HuH-7 (cell line): ENCODE results near the gene TENM4.
"Not testable (repeated sequence)": the region's sequence is repeated elsewhere in the genome, so short reads cannot be mapped to it uniquely, and the experiment has no call there.

Source experiments
- DNase-seq: peaks from one replicate; pipeline ENCODE4 v3.0.0; 2011; ENCODE audit warnings: low spot score

The TENM4 gene

DNA sequence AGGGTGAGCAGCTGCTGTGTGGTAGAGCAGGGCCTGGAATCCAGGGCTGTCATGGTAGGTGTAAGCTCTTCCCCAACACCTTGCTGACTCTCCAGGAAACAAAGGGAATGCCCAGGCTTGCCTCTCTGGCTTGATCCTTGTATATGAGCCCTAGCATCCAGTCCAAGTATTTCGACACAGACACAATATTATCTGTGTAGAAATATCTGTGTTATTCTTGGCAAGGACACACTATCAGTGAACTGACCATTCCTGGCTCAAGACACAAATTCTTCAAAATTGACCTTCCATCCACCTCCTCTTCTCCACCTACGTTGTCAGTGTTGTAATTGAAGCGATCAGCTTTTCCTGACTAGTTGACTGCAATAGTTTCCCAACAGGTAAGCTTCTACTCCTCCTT lies 554.2 kb downstream of the TENM4 start:
- DNase-seq, result no peak

DNA sequence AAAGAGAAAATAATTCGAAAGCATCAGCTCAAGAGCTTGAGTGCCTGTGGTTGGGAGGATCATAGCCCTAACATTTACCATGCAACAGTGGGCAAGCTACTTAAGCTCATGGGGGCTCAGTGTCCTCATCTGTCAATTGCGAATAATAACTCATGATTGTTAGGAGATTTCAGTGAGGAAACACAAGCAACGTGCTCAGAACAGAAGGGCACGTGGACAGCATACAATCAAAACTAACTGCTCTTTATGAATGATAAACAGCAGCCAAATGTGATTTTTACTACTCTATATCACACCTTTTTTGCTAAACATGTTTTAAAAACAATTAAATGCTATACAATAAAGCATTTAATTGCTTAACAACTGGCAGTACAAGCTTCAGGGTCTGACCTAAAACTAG lies 556.1 kb downstream of the TENM4 start:
- no peak for DNase-seq

DNA sequence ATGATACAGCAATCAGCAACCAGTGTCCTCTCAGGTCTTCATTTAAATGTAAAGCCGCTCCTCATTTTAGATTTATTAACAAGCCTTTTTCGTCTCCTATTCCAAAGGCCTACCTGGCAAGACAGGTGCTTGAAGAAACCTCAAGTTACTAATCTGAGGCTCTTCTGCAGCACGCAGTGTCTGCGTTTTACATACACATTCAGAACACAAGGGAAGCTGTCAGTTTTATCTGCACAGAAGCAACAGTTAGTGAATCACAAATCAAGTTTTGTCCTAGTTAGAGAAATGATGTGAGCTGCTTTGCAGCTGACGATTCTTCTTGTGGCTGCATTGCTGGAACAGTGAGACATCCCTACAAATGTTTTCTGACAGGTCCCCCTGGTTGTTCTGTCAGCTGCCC lies 557.3 kb downstream of the TENM4 start:
- DNase-seq, result no peak

DNA sequence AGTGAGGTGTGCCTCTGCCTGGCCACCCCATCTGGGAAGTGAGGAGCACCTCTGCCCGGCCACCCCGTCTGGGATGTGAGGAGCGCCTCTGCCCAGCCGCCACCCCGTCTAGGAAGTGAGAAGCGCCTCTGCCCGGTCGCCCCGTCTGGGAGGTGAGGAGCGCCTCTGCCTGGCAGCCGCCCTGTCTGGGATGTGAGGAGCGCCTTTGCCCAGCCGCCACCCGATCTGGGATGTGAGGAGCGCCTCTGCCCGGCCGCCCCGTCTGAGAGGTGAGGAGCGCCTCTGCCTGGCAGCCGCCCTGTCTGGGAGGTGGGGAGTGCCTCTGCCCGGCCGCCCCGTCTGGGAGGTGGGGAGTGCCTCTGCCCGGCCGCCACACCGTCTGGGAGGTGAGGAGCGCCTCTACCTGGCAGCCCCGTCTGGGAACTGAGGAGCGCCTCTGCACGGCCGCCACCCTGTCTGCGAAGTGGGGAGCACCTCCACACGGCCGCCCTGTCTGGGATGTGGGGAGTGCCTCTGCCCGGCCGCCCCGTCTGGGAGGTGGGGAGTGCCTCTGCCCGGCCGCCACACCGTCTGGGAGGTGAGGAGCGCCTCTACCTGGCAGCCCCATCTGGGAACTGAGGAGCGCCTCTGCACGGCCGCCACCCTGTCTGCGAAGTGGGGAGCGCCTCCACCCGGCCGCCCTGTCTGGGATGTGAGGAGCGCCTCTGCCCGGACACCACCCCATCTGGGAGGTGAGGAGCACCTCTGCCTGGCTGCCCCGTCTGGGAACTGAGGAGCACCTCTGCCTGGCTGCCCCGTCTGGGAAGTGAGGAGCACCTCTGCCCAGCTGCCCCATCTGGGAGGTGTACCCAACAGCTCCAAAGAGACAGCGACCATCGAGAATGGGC lies 561.5 kb downstream of the TENM4 start:
- not testable (repeated sequence) for DNase-seq

DNA sequence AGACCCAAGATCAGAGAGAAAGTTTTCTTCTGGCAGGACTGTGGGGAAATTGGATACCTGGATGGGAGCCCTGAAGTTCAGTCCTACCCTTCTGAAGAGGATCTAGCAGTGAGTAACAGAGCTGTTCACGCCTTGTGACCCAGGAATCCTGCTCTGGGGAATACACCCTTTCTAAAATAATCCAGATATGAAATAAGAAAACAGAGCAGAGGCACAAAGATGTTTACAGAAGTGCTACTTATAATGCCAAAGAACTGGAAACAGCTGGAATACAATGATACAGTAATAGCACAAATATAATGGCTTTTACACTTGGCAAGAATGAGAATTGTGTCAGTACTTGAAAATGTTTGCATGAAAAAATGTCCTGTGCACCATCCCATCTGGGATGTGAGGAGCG lies 562.2 kb downstream of the TENM4 start:
- DNase-seq, result no peak

DNA sequence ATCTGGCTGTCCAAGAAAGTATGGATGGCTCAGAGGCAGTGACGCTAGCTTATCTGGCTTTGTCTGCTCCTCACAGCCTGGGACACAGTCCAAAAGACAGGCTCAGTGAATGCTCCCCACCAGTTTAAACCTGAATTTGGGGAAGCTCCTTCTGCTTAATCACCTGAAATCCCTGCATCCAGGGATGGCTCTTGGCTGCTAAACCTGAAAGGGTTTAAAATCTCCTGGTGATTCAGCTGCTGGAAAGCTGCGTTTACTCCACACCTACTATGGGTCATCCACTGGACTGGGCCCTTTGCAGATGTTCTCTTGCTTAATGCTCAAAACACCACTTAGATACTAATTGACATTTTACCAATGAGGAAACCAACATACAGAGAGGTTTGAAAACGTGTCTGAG lies 564.2 kb downstream of the TENM4 start:
- no peak for DNase-seq

DNA sequence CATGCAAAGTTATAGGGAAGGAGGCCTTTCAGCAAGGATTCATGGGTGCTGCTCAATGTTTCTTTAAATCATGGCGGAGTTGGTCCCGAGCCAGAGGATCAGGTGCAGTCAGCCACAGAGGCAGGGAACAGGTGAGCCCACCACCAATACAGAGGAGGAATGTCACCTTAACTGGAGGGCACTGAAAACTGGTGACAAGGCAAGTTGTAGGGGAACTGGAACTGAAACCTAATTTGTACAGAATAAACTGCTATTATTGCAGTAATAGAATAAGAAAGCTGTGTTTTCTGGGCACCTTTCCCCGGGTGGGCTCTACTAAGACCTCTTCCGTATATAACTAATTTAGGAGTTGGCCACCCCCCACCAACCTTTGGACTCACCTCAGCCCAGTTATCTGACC lies 570.2 kb downstream of the TENM4 start:
- DNase-seq, result no peak

DNA sequence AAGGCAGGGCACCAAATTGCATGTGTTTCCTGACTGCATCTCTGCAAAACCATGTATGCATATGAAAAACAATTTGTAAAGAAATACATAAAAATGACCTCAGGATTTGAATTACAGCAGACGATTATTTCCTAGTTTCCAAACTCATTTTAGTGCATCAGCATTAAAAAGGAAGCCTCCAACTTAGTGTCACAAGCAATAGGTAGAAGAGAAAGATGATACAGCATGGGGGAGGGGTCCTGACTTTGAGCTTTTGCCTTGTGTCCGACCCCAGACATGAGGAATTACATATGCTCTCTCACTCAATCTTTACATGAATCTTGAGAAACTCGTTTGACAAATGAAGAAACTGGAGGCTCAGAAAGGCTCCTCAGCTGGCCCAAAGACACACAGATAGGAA lies 571.5 kb downstream of the TENM4 start:
- DNase-seq, result no peak

DNA sequence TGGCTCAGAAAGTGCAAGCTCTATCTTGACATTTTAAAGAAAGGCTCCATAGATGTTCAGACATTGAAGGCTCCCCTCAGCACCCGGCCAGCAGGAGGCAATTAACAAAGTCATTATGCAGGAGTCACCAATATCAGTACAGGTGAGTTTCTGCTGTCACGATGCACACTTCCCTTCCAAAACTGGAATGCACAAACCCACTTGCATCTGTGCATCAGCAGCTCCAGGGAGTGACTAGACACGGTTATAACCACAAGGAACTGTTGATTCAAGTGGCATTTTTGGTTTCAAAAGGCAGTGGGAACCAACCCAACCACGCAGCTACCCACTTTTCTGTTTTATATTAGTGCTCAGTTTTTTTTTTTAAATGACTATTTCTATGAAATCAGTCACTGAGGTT lies 572.3 kb downstream of the TENM4 start:
- DNase-seq, result no peak

DNA sequence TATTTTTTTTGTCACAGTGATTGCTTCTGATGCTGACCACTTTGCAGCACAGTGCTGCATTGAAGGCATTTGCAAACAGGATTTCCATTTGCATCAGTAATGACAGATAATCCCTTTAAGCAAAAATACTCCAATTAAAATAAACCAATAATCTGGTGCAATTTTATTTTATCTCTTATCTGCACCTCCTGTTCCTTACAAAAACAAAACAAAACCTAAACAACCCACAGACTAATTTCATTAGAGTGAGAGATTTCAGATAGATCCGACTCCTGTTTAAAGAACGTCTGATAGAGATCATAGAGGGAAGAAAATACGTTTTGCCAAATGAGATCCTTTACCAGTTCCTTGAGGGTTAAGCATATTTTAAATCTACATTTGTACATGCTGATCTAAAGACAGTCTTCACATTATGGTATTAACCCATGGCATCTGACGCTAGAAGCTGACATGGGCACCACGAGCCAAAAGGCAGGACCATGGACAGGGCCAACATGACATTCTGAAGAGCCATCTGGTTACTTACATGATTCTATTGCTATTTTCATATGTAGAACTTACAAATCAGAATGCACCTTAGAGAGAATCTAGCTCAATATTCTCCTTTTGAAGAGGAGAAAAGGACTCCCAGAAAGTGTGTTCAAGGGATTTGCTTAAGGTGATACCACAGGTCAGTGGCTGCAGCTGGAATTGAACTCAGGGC lies 580.0 kb downstream of the TENM4 start:
- no peak for DNase-seq

DNA sequence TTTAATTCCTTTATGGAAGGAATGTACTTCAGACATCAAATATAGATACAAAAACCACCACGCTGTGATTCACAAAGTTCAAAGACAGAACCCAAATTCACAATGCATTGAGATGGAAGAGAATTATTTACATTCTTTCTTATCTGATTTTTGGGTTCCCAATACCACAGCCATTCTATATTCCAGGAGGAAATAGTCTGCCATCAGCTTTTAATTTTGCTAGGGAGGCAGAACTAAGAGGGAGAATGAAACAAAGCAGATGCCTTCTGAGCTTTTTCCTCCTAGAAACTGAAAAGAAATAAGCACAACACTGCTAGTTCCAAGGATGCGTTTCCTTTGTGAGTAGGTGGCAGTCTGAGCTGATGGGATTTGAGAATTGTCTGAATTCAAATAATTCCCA lies 583.1 kb downstream of the TENM4 start:
- DNase-seq, result no peak

DNA sequence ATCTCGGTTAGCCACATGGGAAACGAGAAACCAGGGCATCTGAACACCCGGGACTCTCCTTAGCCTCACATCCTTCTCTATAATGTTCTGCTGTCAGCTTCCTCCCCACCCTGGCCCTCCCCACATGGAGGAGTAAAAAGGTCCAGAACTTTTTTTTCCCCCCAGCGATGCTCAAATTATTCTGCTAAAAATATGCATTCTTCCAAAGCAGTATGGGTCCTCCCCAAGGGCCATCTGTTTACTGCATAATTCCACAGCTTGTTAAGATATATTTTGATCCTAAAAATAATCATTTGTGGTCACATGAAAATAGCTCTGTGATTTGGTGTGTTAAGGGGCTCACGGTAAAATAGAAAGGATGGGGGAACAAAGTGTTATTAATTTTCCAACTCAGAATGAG lies 584.6 kb downstream of the TENM4 start:
- no peak for DNase-seq

DNA sequence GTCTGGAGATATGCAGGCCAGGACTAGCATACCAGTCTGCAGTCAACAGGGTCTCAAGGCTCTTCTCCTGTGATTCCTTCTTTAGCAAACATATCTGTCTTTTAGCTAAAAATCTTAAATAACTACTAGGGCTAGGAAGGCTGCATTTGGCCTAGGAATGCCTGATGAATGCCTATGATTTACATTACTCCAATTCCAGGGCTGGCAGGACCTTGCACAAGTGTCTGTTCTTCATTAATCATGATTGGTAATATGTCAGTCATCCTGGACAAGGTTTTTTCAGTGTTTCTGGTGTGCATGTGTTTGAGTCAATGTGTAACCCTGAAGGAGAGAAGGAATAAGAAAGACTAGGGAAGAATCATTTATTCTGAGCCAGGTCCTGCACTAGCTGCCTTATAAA lies 585.7 kb downstream of the TENM4 start:
- no peak for DNase-seq

DNA sequence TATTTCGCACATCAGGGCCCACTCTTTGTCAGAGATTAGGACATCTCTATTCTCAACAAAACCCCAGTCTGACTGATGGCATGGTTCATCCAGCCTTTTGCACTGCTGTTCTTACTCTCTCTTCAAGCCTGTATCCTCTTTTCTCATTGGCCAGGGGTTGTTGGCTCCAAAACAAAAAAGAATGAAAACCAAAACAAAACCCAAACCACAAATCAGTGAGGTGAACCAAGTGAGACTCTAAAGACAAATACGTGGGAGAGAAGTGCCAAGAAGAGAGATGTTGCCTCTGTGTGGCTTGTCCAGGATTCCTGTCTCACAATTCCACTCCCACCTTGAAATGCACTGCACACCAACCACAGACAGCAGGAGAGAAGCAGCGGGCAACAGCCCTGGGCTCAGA lies 587.3 kb downstream of the TENM4 start:
- no peak for DNase-seq

DNA sequence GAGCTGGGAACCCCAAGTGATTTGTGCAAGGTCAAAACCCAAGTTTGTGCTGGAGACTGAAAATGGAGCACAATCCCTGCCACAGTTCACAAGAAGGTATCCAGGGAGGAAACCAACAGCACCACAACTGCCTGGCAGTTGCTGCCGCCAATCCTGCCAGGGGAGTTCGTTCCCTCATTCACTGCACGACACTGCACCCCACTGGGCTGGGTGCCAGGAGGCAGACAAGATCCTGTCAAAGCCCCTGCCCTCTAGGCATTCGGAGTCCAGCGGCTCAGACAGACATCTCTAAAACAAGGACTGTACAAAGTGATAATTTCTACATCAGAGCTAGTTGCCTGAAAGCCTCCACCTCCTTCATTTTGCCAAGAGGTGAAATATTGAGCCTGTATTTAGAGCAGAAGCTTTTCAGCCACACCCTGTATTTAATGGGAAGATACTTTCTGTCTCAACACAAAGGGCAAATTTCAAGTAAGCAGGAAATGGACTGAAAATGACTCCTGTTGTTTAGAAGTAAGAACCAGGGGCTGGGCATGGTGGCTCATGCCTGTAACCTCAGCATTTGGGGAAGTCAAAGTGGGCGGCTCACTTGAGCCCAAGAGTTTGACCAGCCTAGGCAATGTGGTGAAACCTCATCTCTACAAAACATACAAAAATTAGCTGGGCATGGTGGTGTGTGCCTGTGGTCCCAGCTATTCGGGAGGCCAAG lies 588.8 kb downstream of the TENM4 start:
- no peak for DNase-seq

DNA sequence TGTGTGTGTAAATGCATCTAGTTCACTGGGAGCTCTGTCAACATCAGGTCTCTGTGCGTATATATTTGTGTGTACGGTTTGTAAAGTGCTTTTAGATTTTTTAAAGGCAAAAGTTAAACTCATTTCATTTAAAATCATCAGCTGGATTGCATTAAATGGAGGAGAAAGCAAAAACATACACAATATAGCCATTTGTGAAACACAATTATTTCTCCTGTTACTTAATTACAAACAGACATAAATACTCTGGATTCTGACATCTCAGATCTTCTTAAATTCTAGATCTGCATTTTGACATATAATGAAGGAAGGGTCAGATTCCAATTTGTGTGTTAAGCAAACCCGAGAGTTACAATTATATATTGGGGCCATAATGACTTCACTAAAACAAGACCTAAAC lies 590.8 kb downstream of the TENM4 start:
- DNase-seq, result no peak

DNA sequence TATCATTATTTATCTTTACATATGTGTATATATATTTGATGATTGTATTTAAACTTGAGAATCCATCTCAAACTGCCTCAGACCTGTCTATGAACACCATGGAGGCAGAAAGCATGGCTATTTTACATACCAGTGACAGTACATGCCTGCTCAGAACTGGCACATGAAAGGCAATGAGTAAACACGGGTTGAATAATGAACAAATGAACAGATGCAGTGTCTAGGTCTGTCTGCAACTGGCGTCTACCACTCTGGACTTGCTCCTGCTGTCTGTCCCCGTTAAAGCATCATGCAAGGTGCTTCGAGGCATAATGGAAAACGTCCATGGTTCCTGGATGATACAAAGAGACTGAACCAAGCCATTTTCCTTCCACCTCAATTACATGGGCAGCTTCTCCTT lies 594.6 kb downstream of the TENM4 start:
- DNase-seq, result no peak

DNA sequence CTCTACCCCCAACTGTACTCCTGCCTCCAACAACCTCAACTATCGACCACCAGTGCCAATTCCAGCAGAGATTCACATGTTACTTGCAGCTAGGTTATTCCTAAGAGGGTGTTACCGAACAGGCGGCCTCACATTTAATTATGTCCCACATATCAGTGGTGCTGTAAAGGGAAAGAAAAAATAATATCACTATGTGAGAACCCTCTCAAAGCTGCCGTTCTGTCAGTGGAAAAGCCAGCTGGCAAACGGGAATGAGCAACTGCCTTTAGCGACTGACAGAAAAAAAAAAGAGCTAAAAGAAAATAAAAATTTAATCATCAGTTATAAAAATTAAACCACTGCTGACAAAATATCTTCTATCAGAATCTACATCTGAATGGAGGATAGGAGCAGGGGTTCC lies 595.3 kb downstream of the TENM4 start:
- no peak for DNase-seq

DNA sequence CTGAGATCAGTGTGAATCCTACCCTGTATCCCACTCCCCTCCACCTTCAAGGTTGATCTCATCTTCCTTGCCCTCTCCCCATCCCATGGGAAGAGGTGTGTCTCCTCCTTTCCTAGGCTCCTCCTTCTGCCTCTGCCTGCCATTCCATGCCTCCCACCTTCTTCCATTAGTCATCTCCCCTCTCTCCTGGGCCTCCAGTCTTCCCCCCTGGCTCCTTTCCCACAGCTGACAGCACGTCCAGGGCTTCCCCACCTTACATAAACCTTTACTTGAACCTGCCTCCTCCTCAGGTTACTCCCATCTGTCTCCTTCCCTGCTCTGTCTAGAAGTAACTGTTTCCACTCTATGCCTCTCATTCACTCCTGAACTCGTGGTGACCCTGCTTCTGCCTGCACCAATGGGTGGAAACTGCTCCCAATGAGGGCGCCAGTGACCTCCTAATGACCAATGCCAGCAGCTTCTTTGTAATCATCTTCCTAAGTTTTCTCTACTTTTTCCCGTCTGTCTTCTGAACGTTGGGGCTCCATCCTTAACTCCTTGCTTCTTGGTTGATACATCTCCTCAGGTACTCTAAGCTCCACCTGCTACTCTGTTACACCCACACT lies 599.3 kb downstream of the TENM4 start:
- no peak for DNase-seq

DNA sequence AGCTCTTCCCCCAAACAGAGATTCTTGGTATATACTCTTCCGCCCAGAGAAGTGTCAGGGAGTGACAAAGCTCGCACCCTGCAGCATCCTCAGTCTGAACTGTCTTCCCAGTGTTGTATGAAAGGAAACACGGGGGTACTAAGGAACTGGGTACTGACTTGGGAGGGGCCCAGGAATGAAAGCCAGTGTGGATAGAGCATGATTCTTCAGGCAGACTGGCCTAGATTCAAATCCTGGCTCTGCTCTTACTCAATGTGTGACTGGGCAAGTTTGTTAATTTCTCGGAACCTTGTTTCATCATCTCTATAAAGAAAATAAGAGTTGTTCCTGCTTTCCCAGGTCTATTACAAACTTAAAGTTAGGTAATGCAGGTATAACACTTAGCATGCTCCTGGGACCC lies 600.2 kb downstream of the TENM4 start:
- DNase-seq, result no peak

DNA sequence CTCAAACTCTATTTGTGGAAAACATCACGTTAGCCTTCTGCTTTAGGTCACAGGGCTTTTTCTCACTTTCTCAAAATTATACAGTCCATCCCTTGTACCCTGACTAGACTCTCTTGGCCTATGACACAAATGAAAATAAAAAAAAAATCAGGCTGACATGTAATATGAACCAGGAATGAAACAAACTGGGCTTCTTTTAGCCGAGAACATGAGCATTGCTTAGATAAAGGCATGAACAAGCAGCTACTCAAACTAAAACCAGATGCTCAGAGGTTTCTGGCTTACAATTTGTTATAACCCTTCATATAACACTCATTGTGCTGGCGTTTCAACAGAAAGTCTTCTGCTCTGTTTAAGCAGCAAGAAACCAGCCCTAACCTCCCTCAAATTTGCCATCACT lies 600.6 kb downstream of the TENM4 start:
- DNase-seq, result no peak

DNA sequence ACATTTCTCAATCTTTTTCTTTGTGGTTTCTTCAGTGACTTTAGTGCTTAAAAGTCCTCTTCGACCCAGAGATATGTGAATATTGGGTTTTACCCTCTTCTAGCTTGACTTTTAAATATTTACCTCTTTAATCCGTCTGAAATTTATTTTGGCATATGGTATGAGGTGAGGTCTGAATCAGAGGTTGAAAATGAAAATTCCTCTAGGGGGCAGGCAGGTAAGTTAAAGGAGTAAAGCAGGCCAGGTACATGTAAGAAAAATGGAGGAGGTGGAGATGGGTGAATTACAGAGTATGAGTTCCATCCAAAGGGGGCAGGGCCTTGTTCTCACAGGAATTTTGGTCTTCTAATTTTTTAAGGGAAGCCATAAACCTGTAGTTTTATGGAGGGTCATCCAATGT lies 602.4 kb downstream of the TENM4 start:
- no peak for DNase-seq

DNA sequence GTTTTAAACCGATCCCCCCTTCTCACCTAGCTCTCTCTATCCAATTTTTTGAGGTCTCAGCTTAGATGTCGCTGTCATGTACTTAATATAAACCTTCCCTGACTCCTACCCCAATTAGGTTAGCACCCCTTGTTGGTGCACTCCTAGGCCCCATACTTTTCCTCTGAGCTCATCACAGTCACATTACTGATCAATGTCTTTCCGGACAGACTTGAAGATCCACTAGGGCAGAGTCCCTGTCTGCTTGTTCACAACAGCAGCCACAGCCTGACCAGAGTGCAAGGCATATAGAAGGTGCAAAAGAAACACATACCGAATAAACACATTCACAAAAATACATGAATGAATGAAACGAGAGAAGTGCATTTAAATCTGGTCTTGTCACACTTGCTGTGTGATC lies 605.2 kb downstream of the TENM4 start:
- DNase-seq, result no peak
